ENCODE results near the gene MGAT4B. TPM values are rescaled to one million over a fixed set of nuclear protein-coding genes. Genes with fewer than 3 reads are reported as not detected.

The MGAT4B gene
- total and polyA plus RNA-seq, 2 of the 13 experiments (the other 11 are each of a cell fraction or from before 2014, with no cell fraction given): 93.5 to 130 TPM

DNA sequence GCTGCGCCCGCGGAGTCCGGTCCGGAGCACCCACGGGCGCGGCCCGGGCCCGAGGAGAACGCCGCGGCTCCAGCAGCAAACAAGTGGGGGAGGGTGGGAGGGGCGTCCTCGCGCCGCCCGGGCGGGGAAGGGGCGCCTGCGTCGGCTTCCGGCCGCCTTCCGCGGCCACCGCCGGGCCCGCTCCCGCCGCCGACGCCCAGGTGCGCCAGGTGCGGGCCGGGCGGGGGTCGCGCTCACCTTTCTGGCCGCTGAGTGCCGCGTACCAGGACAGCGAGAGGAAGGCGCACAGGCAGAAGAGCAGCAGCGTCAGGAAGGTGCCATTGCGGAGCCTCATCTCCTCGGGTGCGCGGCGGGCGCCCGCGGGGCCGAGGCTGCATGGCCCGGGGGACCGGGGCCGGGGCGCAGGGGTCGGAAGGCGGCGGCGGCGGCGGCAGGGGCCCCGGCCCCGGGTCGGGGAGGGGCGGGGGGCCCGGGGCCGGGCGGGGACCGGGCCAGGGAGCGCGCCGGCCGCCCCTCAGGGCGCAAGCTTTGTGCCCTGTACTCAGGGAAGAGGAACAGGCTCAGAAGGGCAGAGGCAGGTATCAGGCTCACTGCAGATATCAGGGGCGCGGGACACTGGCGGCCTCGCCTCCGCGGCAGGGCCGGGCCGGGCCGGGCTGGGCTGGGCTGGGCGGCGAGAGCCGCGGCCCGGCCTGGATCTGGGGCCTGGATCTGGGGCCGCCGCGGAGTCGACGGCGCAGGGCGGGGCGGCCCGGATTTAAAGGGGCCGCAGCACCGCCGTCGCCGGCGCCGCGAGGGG lies at the start of gene MGAT4B (continued):
- TF ChIP-seq, protein P1, sequence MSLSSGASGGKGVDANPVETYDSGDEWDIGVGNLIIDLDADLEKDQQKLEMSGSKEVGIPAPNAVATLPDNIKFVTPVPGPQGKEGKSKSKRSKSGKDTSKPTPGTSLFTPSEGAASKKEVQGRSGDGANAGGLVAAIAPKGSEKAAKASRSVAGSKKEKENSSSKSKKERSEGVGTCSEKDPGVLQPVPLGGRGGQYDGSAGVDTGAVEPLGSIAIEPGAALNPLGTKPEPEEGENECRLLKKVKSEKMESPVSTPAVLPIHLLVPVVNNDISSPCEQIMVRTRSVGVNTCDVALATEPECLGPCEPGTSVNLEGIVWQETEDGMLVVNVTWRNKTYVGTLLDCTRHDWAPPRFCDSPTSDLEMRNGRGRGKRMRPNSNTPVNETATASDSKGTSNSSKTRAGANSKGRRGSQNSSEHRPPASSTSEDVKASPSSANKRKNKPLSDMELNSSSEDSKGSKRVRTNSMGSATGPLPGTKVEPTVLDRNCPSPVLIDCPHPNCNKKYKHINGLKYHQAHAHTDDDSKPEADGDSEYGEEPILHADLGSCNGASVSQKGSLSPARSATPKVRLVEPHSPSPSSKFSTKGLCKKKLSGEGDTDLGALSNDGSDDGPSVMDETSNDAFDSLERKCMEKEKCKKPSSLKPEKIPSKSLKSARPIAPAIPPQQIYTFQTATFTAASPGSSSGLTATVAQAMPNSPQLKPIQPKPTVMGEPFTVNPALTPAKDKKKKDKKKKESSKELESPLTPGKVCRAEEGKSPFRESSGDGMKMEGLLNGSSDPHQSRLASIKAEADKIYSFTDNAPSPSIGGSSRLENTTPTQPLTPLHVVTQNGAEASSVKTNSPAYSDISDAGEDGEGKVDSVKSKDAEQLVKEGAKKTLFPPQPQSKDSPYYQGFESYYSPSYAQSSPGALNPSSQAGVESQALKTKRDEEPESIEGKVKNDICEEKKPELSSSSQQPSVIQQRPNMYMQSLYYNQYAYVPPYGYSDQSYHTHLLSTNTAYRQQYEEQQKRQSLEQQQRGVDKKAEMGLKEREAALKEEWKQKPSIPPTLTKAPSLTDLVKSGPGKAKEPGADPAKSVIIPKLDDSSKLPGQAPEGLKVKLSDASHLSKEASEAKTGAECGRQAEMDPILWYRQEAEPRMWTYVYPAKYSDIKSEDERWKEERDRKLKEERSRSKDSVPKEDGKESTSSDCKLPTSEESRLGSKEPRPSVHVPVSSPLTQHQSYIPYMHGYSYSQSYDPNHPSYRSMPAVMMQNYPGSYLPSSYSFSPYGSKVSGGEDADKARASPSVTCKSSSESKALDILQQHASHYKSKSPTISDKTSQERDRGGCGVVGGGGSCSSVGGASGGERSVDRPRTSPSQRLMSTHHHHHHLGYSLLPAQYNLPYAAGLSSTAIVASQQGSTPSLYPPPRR (CRISPR knock-in tag; IDR thresholded peaks at IDR 0.05; ENCODE audit: borderline replicate concordance): no peak
- TF ChIP-seq KAT2B (IDR thresholded peaks at IDR 0.05; ENCODE audit: borderline replicate concordance, low read depth, low read length) (no peak), MIXL1 (CRISPR knock-in tag; IDR thresholded peaks at IDR 0.05) (no peak), PHF5A (CRISPR knock-in tag; IDR thresholded peaks at IDR 0.05; ENCODE audit: low read depth, unreplicated experiment) (no peak), ZNF496 (CRISPR knock-in tag; IDR thresholded peaks at IDR 0.05; ENCODE audit: insufficient replicate concordance) (no peak), PITX1 (CRISPR knock-in tag; IDR thresholded peaks at IDR 0.05) (no peak), ZNF30 (CRISPR knock-in tag; IDR thresholded peaks at IDR 0.05) (no peak), NCOA1 (CRISPR knock-in tag; IDR thresholded peaks at IDR 0.05) (no peak), AGO1 (IDR thresholded peaks at IDR 0.05; ENCODE audit: low read depth, low read length, poor library complexity, severe bottlenecking) (no peak), SMAD1 (CRISPR knock-in tag; IDR thresholded peaks at IDR 0.05; ENCODE audit: borderline replicate concordance, low read depth) (no peak), MTA1 (CRISPR knock-in tag; IDR thresholded peaks at IDR 0.05; ENCODE audit: borderline replicate concordance) (0 out of 2 replicates have a peak, but pooled peaks have one; percentile 11), ZNF674 (CRISPR knock-in tag; IDR thresholded peaks at IDR 0.05; ENCODE audit: low read depth) (no peak), KAT7 (CRISPR knock-in tag; IDR thresholded peaks at IDR 0.05; ENCODE audit: borderline replicate concordance) (0 out of 2 replicates have a peak, but pooled peaks have one; percentile 18), HNF4G (IDR thresholded peaks at IDR 0.05; ENCODE audit: borderline replicate concordance, low read depth, low read length) (peak; percentile 56; the same call in 1 of the 2 replicates), HNF4G (CRISPR knock-in tag; IDR thresholded peaks at IDR 0.05; ENCODE audit: borderline replicate concordance, low read depth) (no peak)
- TF ChIP-seq, protein P2, sequence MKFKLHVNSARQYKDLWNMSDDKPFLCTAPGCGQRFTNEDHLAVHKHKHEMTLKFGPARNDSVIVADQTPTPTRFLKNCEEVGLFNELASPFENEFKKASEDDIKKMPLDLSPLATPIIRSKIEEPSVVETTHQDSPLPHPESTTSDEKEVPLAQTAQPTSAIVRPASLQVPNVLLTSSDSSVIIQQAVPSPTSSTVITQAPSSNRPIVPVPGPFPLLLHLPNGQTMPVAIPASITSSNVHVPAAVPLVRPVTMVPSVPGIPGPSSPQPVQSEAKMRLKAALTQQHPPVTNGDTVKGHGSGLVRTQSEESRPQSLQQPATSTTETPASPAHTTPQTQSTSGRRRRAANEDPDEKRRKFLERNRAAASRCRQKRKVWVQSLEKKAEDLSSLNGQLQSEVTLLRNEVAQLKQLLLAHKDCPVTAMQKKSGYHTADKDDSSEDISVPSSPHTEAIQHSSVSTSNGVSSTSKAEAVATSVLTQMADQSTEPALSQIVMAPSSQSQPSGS (CRISPR knock-in tag; IDR thresholded peaks at IDR 0.05): no peak
- TF ChIP-seq, protein P3, sequence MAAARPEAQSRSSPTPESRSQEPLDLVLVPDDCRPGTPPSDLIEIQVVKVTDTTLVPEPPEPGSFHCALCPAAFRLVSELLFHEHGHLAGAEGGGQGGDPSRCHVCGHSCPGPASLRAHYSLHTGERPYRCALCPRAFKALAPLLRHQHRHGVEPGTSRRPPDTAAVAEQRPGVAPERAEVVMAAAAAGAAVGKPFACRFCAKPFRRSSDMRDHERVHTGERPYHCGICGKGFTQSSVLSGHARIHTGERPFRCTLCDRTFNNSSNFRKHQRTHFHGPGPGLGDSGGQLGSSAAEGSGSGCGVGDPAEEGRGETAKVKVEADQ (CRISPR knock-in tag; IDR thresholded peaks at IDR 0.05; ENCODE audit: borderline replicate concordance): peak; percentile 12; the same call in 1 of the 2 replicates
- TF ChIP-seq, protein P4, sequence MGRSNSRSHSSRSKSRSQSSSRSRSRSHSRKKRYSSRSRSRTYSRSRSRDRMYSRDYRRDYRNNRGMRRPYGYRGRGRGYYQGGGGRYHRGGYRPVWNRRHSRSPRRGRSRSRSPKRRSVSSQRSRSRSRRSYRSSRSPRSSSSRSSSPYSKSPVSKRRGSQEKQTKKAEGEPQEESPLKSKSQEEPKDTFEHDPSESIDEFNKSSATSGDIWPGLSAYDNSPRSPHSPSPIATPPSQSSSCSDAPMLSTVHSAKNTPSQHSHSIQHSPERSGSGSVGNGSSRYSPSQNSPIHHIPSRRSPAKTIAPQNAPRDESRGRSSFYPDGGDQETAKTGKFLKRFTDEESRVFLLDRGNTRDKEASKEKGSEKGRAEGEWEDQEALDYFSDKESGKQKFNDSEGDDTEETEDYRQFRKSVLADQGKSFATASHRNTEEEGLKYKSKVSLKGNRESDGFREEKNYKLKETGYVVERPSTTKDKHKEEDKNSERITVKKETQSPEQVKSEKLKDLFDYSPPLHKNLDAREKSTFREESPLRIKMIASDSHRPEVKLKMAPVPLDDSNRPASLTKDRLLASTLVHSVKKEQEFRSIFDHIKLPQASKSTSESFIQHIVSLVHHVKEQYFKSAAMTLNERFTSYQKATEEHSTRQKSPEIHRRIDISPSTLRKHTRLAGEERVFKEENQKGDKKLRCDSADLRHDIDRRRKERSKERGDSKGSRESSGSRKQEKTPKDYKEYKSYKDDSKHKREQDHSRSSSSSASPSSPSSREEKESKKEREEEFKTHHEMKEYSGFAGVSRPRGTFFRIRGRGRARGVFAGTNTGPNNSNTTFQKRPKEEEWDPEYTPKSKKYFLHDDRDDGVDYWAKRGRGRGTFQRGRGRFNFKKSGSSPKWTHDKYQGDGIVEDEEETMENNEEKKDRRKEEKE (IDR thresholded peaks at IDR 0.05): no peak

Measured in HepG2 (cell line).